ENCODE results near the gene PLXNC1.

PLXNC1 gene

GRCh38 chr12:94183708-94184379 is 35.5 kb downstream of the PLXNC1 start:
- no peak for DNase-seq

DNA sequence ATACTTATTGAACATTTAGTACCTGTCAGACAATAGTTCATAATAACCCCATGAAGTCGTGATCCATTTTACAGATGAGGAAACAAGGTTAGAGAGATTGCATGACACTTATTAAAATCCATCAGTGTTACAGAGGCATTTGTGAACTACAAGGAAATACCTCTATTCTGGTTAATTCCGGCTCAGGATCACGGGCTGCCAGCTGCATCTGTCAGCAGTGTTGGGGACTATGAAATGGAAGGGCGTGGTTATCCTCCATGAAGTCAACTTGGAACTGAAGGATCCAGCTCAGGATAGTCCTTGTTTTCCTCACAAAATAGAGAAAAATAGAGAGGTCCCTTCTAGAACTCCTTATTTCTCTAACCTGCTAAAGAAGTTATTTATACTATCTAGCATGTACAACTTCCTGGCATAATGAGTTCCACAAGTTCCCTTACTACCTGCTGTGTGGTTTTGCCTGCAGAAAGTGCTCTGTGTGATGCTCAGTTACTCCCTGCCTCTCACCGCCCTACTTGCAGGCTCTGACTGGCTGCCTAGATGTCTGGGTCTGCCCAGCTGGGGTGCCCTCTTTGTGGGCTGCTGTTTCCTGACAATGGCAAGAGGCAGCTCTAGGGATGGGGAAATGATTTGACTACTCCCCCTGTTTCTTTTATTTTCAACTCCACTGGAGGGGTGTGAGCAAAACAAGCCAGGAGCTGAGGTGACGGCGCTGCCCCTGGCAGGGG is 36.8 kb downstream of the PLXNC1 start:
- DNase-seq: no peak

GRCh38 chr12:94185801-94186200 is 37.4 kb downstream of the PLXNC1 start:
- DNase-seq: no peak

DNA sequence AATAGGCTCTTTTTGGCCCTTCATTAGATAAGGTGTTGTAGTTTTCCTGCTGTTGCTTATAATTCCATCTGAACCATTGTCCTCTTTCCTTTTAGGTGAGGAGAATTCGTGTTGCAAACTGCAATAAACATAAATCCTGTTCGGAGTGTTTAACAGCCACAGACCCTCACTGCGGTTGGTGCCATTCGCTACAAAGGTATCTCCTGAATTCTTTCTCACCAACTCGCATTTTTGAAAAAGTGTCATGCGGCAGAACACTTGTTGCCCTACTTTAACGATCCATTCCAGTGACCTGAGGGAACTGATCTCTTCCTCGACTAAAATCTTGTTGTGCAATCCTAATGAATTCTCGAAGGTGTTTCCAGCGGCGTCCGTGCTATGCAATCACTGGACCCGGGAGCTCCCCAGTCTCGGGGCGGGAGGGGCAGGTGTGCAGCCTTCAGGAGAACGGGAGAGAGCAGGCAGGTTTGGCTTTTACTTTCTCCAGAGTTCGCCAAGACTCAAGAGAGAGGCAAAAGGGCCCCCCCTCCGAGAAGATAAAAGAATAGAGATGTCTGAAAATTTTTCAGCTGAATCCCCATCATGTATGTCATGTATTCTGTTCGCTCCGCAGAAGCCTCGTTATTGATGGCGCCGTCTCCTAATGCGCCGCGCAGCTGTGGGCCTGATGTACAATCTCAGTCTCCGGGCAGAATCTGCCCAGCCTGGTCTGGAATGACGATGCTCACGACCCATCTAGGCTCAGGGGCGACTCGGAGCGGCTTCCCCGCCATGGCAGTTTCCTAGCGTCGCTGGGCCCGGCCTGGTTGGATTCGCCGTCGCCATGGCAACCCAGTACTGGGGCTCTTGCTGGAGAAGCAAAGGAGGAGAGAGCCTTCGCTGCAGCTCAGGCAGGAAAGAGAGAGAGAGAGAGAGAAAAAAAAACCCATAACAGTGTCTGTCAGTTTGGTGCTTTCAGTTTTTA is 38.2 kb downstream of the PLXNC1 start:
- DNase-seq: peak; percentile 49 to 63

DNA sequence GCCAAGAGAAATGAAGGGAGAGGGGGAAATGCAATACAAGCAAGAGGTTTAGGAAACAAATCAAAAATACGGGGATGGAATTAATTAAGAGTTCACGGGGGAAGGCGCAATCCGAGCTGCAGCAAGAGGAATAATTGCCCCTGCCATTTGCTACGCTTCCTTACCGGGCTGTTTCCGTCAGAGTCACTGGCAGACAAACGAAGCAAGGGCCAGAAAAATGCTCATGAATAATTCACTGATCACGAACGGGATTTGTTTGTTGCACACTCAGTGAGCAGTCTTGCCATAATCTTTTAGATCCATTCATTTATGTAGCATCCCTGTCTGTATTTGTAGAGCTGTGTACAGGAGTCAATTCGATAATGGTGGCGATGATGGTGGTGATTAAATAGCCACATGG is 39.0 kb downstream of the PLXNC1 start:
- no peak for DNase-seq

DNA sequence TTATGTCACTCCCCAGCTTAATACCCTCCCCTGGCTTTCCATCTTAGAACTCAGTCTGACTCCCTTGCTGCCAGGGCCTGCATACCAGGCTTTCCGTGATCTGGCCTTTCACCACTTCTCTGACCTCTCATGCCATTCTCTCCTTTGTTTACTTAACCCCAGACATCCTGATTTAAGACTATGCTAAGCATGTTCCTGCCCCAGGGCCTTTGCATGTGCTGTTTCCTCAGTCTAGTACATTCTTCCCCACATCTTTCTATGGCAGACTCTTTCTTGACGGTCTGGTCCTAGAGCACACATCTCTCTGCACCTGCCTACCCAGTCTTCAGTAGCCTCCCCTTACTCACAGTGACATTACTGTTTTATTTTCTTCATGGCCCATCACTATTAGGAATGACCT is 42.2 kb downstream of the PLXNC1 start:
- DNase-seq: no peak

GRCh38 chr12:94191023-94191422 is 42.6 kb downstream of the PLXNC1 start:
- no peak for DNase-seq

DNA sequence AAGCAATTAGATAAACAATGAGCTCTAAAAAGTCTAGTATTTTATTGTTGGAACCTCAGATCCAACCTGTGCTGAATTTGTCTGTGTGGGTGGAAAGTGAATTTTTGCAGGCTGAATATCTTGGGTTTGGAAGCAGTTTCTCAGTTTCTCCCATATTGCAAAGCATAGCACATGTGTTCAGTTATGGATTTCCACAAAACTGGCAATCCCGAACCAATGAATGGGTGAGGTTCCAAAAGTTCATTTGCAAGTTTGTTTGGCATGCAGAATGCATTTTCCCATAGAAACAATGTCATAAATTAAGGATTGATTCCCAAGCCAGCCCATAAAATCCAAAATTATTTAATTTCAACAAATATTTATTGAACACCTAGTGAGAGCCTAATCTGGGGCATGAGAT is 43.4 kb downstream of the PLXNC1 start:
- no peak for DNase-seq

DNA sequence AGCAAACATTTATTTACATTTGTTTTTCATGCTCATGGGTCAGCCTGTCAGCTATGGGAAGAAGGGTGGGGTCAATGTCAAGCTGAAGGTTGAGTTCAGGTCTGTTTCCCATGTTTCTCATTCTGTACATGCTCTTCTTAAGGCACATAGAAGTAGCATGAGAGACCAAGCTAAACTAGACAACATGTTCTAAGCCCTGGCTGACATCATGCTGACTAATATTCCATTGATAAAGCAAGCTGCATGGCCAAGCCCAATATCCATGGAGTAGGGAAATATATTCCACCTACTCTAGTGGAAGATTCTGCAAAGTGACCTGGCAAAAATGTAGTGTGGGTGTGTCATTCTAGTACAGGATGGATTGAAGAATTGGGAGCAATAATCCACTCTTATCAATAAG is 44.1 kb downstream of the PLXNC1 start:
- DNase-seq: no peak

GRCh38 chr12:94193168-94193567 is 44.8 kb downstream of the PLXNC1 start:
- DNase-seq: no peak

DNA sequence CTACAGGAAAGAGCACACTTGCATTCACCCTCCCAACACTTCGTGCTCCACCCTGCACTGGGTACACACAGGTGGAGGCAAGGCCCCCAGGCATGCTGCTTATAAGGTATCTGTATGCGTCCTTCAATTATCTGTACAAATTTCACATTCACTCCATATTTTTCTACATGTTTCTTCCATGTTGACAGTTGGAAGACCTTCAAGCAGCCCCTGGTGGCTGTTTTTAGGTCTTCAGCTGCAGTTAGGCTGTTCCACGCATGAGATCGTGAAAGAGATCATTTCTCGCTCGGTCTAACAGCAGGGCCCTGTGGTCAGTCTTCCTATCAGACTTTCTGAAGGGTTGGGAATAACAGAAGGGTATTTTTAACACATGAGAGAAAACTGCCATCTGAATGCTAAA is 47.1 kb downstream of the PLXNC1 start:
- no peak for DNase-seq

- no peak for DNase-seq
Observed at GRCh38 chr12:94198469-94198868, 50.1 kb downstream of the PLXNC1 start.

GRCh38 chr12:94198872-94199271 is 50.5 kb downstream of the PLXNC1 start:
- DNase-seq: no peak

DNA sequence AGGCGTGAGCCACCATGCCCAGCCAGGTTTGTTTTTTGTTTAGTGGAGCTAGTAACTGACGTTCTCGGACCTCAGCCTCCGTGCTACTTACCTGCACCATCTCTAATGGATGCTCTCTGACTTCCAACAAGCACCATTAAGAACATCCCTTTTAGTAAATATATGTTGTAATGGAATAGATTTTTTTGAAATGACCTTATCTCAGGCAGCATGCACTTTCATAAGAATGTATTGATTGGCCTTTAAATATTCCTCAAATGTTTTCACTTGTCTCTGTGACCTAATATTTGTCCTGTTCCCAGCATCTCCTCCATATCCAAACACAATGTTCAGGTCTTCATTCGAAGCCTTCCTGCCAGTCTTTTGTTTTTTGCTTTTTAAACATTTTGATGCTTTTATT is 51.7 kb downstream of the PLXNC1 start:
- DNase-seq: no peak

DNA sequence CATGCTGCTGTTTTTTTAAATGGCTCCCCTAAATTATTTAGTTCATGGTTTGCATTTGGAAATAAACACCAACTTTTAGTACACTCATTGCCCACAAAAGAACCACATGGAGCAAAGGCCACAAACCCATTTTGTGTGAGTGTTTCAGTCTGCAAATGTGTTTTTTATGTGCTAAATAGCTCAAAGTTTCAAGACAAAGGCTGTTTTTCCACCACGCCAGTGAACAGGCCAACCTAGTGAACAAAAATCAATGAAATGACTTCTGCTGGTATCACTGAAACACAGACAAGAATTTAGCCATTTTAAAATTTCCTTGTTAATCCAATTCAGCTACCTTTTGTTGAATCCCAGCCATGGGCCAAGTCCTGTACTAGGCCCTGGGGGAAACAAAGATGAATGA is 52.3 kb downstream of the PLXNC1 start:
- DNase-seq: no peak

GRCh38 chr12:94202245-94203180 is 54.1 kb downstream of the PLXNC1 start:
- DNase-seq: no peak

DNA sequence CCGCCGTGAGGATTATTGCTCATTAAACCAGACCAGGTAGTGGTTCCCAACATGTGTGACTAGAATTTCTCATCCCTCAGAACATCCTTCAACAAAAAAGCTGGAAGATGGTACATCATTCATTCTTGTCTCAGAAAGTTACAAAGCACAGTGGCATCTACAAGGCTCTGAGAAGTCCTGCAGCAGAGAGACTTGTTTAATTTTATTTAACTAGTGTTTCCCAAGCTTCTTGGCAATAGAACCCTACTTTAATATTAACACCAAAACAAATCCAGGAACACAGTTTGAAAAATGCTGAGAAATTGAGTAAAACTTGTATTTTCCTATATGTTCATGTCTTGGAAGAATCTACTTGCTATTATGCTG is 54.8 kb downstream of the PLXNC1 start:
- no peak for DNase-seq

- no peak for DNase-seq
Observed at GRCh38 chr12:94203796-94204195, 55.4 kb downstream of the PLXNC1 start.

DNA sequence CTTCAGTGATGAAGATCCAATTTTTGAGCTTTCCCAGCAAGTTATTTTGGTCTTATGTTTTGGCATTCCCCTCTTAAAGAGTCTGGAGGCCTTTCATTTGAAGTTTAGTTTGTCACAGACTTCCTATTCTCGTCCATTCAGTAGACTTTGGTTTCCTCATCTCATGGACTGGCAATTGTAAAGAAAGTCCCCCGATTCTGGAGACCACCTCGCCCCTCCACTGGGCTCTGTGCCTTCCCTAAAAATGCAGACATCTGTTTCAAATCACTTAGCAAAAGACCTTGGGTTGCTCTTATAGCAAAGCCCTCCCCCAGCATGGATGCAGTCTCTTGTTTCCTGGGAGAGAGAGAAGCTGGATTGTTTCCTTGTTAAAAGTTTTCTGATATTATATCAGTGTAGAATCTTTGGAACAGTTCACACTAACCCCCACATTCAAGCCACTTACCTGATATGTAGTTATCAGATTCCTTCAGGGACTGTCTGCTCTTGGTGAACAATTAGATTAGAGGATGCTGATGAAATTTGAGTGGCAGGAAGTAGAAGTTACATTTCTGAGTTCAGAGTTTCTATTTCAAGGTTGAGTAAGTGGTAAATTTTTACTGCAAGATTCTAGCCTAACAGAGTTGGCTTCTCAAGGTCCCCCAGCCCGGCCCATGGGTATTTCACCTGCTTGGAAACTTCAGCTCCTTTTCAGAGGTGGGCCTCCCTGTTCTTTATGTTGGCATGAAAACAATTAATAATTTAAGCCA is 56.3 kb downstream of the PLXNC1 start:
- DNase-seq: no peak

DNA sequence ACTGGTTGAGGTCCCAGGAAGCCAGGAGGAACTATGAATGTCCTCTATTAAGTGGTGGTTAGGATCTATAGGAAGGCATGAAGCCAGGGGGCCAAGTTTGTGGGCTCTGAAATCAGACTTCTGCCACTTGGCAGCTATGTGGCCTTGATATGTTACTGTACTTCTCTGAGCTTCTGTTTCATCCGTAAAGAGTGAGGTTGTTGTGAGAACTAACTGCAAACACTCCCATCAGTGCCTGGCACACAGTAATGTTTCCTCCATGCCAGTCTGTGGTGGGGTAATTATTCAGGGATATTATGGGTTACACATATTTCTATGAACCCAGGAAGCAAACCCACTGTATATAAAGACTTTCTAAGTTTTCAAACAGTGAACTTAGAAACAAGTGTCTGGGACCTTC is 57.4 kb downstream of the PLXNC1 start:
- no peak for DNase-seq

DNA sequence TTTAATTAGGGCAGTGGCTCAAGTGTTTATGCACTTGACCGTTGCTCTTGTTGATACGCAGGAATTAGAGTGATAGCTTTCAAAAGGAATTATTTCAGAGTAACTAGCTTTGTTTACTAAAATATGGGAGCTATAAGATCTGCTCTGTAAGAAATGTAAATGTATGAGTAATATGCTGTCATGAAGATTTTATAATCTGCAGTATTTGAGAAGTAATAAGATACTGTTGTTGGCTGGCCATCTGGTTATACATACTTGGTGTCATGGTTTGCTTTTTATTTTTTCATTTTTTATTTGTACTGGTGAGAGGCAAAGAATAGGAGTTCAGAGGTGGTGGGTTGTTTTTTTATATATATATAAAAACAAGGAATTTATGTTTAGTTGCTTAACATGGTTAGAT is 58.5 kb downstream of the PLXNC1 start:
- no peak for DNase-seq

DNA sequence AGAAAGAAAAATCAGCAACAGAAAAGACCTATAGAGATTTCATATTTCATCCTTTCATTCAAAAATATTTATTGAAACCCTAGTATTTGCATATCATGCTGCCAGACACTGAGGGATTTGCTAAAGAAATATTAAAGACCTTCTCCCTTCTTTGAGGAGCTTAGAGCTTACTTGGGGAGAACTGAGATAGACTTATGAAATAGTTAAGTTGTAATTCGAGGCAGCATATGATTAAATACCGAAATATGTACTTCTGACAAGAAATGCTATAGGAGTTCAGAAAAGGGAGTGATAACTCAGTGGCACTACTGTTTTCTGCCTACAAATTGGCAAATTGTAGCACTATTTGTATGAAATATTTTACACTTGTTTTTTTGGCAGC is 59.1 kb downstream of the PLXNC1 start:
- DNase-seq: no peak
